ENCODE data around the gene PARD6B.

The PARD6B gene

DNA sequence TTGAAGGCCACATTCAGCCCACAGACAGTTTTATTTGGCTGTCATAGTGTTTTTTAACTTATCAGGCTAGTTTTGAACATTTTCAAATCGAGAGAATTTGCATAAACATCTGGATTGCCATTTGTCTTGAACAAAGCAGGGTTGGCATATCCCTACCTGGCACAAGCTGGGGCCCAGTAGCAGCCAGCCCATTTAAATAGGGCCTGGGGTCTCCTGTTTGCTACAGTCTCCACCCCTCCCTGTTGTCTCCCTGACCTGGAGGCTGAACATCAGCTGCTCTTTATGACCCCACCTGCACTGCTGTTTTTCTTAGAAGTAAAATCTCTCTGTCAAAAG is 73.9 kb downstream of the PARD6B start:
- Mint-ChIP-seq H3K9me3 (no peaks in the 10 kb centered on the region), H3K4me3 (peak overlapping the region; percentile 71), H3K27me3 (no peaks in the 10 kb centered on the region), H3K27ac (peak overlapping the region; percentile 89), H3K36me3 (no peaks in the 10 kb centered on the region), H3K4me1 (peaks cover 40% of the 10 kb centered on the region)

DNA sequence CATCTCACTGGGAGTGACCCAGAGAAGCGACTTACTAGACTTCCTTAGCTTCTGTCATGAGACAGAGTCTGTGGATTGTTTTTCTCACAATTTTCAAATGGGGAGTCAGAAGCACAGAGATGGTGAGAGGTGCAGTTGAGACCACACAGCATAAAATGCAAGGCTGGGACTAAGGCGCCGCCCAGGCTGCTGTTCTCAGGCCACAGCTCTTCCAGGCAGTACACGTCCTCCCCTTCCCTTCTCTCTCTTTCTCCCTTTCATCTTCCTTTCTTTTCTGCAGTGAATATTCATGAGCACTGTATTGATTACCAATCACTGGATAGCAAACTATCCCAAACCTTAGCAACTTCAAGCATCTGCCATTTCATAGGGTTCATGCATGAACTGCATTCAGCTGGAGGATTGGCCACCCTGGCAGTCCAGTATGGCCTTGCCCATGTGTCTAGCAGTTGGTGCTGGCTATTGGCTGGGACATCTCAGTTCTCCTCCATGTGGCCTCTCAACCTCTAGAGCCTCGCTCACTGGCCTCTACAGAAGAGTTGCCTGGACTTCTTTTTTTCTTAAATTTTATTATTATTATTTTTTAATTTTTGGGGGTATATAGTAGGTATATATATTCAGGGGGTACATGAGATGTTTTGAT is 74.9 kb downstream of the PARD6B start:
- H3K4me3 Mint-ChIP-seq = no peak overlapping the region
- no peaks in the 10 kb centered on the region for H3K27me3 Mint-ChIP-seq
- peaks cover 40% of the 10 kb centered on the region for H3K4me1 Mint-ChIP-seq
- no peaks in the 10 kb centered on the region for H3K36me3 Mint-ChIP-seq
- peak overlapping the region; percentile 89 for H3K27ac Mint-ChIP-seq
- no peaks in the 10 kb centered on the region for H3K9me3 Mint-ChIP-seq

Data from activated naive CD4-positive, alpha-beta T cell treated with anti-CD3 and anti-CD28 coated beads, Interleukin-2, amount 50 U/mL, for 24 hours (primary cell).